ENCODE measurements around the gene AKIRIN2. TPM values are rescaled to one million over a fixed set of nuclear protein-coding genes. Genes with fewer than 3 reads are reported as not detected.

Gene AKIRIN2
- total RNA-seq = 10 to 100 TPM; 23.2 to 39.8 TPM
- 100 to 1,000 TPM in 1 of 2 donors, 10 to 100 TPM in 1; 81.8 to 110 TPM for polyA plus RNA-seq (ENCODE audit: insufficient read length in 2 of 2)
- long read RNA-seq, donor 1, transcript AKIRIN2-201 (5 exons, 1,662 nt) = major isoform, 22 of 22 reads
- long read RNA-seq, donor 1, partial matches to known transcripts = 0 of 22 reads
- long read RNA-seq, donor 1, other reads (novel, unspliced or antisense) = 0 of 22 reads
- long read RNA-seq, donor 2, transcript AKIRIN2-201 (5 exons, 1,662 nt) = major isoform, 18 of 18 reads
- long read RNA-seq, donor 2, partial matches to known transcripts = 0 of 18 reads
- long read RNA-seq, donor 2, other reads (novel, unspliced or antisense) = 0 of 18 reads
- long read RNA-seq, donor 3, transcript AKIRIN2-201 (5 exons, 1,662 nt) = major isoform, 13 of 24 reads
- long read RNA-seq, donor 3, partial matches to known transcripts = 11 of 24 reads
- long read RNA-seq, donor 3, other reads (novel, unspliced or antisense) = 0 of 24 reads
- long read RNA-seq, donor 4, transcript AKIRIN2-201 (5 exons, 1,662 nt) = major isoform, 23 of 23 reads
- long read RNA-seq, donor 4, partial matches to known transcripts = 0 of 23 reads
- long read RNA-seq, donor 4, other reads (novel, unspliced or antisense) = 0 of 23 reads

DNA sequence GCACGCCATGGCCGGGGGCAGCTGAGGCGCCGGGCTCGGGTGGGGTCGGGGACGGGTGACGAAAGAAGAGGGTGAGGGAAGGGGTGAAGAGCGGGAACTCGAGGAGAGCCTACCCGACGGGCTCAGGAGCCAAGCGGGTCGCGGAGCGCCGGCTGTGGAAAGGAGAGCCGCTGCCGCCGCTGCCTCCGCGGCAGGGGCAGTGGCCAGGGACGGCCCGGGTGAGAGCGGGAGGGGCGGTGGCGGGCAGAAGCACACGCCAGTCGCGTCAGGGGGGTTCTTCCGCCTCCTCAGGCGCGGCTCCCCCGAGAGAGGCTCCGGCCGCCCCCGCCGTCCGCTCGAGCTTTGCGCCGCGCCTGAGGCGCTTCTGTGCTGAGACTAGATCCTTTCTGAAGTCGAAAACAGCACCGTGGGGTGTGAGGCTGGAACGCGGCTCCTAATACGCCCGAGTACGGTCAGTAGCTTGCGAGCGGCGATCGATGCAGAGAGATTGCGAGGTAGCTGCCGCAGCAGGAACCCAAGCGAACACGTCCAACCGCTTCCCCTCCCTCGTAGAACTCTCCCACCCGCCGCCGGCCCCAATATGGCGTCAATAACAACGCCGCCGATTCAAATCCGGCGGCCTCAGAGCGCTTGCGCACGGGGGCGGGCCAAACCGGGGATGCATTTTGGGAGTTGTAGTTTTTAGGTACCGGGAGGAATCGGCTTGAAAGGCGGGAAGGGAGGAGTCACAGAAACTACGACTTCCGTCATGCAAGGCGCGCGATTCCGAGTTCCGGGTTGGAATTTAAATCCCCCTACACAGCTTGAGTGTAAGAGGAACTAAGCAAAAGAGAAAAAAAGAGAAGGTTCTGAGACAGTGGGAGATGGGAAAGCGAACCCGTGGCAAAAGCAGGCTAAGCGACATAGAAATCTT is at the start of gene AKIRIN2:
AKIRIN2 (minus strand) TSS at position 558 of the 913 bp plus-strand sequence; CDS start at position 9, 549 bp downstream.
- Histone ChIP-seq H3K36me3 (ENCODE audit: control insufficient read depth, insufficient read depth, low read length) (no peaks in the 10 kb centered on the region), H3K27me3 (ENCODE audit: control insufficient read depth, insufficient read depth, low read length) (no peaks in the 10 kb centered on the region), H3K4me3 (ENCODE audit: low read depth, low read length) (peak within 1 kb of the TSS; percentile 87), H3K9me3 (ENCODE audit: control insufficient read depth, insufficient read depth, low read length) (no peaks in the 10 kb centered on the region), H3K27ac (ENCODE audit: low read depth, low read length) (peak within 1 kb of the TSS; percentile 99), H3K4me1 (ENCODE audit: control insufficient read depth, insufficient read depth, low read length) (peaks cover 7% of the 10 kb centered on the region)
- 0% methylated on average over 74 of the region's 88 CpGs for WGBS (ENCODE audit: insufficient coverage)
- peak; percentile 93 to 100 (median 98) for DNase-seq (ENCODE audit: low read depth in 4 of 6, low spot score in 6 of 6)

DNA sequence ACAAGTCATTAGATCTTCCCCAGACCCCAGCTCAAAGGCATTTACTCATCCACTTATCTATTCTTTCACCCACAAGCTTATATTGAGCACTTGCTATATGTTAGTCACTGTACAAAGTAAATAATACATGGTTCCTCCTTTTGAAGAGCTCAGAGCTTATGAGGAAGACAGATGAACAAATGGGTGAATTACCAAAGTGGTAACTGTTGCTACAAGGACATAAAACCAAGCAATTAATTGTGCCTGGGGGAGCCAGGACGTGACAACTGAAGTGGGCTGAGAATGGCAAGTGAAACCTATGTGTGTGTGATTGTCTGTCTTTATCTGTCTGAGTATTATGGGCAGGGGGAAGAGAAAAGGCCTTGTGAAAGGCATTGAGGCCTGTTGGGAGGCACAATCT is 45.6 kb upstream of the AKIRIN2 start:
- Histone ChIP-seq H3K27me3 (ENCODE audit: control insufficient read depth, insufficient read depth, low read length) (no peaks in the 10 kb centered on the region), H3K4me1 (ENCODE audit: control insufficient read depth, insufficient read depth, low read length) (no peaks in the 10 kb centered on the region), H3K4me3 (ENCODE audit: low read depth, low read length) (no peak overlapping the region), H3K36me3 (ENCODE audit: control insufficient read depth, insufficient read depth, low read length) (no peaks in the 10 kb centered on the region), H3K9me3 (ENCODE audit: control insufficient read depth, insufficient read depth, low read length) (no peaks in the 10 kb centered on the region), H3K27ac (ENCODE audit: low read depth, low read length) (no peak overlapping the region)
- DNase-seq (ENCODE audit: low read depth in 4 of 6, low spot score in 6 of 6) = no peak
- 50% methylated on average over 1 of the region's 1 CpG for WGBS (ENCODE audit: insufficient coverage)

DNA sequence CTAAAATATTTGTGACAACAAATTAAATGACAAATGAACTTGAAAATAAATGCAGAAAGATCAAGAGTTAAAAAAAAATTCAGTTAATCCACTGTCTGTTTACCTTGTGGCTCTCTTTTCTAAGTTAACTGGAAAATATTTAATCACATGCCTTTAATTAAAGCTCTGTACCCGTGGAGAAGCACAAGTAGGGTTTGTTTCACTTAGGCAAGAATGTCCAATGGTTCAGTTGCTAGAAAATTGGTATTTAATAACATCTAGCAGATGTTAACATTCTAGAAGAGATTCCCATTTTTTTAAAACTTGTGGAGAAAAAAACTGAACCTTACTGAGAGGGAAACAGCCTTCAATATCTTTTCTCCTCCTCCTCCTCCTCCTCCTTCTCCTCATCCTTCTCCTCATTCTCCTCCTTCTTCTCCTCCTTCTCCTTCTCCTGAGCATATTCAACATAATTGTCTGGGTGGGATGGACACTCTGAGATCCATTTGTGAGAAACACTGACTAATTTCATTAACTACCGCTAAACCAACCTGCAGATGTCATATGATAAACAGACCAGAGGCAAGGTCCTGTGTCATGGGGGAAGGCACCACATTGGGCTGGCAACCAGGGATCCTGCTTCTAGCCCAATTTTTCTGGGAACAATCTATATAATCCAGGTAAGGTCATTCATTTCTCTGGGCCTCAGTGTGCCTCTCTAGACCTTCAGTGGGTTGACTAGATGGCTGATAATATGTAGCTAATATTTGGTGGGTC is 44.1 kb upstream of the AKIRIN2 start:
- Histone ChIP-seq H3K36me3 (ENCODE audit: control insufficient read depth, insufficient read depth, low read length) (no peaks in the 10 kb centered on the region), H3K27ac (ENCODE audit: low read depth, low read length) (no peak overlapping the region), H3K4me1 (ENCODE audit: control insufficient read depth, insufficient read depth, low read length) (no peaks in the 10 kb centered on the region), H3K4me3 (ENCODE audit: low read depth, low read length) (no peak overlapping the region), H3K27me3 (ENCODE audit: control insufficient read depth, insufficient read depth, low read length) (no peaks in the 10 kb centered on the region), H3K9me3 (ENCODE audit: control insufficient read depth, insufficient read depth, low read length) (no peaks in the 10 kb centered on the region)
- no peak for DNase-seq (ENCODE audit: low read depth in 4 of 6, low spot score in 6 of 6)
- WGBS (ENCODE audit: insufficient coverage) = no CpG with 5 or more reads among the region's 2 CpGs

DNA sequence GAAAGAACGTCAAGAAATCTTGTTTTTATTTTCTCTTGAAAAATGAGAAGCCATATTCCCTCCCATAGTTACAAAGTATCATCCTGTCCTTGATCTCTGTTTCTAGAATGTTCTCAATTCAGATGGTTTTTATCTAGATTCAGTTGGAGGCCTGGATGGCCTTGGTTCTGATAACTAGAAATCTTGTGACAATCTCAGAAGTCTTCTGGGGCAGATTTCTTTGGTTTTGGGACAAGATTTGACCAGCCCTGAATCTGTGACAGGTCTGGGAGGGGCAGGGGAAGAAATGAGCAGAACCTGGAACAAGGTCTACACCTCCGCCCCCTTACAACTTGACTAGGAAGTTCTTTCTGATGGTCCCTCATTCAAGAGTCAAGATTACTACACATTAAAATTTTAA is 41.4 kb upstream of the AKIRIN2 start:
- Histone ChIP-seq H3K4me1 (ENCODE audit: control insufficient read depth, insufficient read depth, low read length) (no peaks in the 10 kb centered on the region), H3K27me3 (ENCODE audit: control insufficient read depth, insufficient read depth, low read length) (no peaks in the 10 kb centered on the region), H3K9me3 (ENCODE audit: control insufficient read depth, insufficient read depth, low read length) (no peaks in the 10 kb centered on the region), H3K4me3 (ENCODE audit: low read depth, low read length) (no peak overlapping the region), H3K27ac (ENCODE audit: low read depth, low read length) (no peak overlapping the region), H3K36me3 (ENCODE audit: control insufficient read depth, insufficient read depth, low read length) (no peaks in the 10 kb centered on the region)
- no CpG with 5 or more reads among the region's 2 CpGs for WGBS (ENCODE audit: insufficient coverage)
- DNase-seq (ENCODE audit: low read depth in 4 of 6, low spot score in 6 of 6) = no peak

DNA sequence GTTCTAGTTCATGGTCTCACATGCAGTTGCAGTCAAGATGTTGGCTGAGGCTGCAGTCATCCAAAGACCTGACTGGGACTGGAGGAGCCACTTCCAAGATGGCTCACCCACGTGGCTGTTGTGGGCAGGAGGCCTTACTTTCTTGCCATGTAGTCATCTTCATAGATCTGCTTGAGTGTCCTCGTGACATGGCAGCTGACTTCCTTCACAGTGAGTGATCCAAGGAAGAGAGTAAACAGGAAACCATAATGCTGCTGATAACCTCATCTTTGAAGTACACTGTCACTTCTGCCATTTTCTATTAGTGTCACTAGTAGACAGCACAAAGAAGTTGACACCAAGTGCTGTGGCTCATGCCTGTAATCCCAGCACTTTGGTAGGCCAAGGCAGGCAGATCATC is 40.1 kb upstream of the AKIRIN2 start:
- H3K27ac ChIP-seq (ENCODE audit: low read depth, low read length) = no peak overlapping the region

DNA sequence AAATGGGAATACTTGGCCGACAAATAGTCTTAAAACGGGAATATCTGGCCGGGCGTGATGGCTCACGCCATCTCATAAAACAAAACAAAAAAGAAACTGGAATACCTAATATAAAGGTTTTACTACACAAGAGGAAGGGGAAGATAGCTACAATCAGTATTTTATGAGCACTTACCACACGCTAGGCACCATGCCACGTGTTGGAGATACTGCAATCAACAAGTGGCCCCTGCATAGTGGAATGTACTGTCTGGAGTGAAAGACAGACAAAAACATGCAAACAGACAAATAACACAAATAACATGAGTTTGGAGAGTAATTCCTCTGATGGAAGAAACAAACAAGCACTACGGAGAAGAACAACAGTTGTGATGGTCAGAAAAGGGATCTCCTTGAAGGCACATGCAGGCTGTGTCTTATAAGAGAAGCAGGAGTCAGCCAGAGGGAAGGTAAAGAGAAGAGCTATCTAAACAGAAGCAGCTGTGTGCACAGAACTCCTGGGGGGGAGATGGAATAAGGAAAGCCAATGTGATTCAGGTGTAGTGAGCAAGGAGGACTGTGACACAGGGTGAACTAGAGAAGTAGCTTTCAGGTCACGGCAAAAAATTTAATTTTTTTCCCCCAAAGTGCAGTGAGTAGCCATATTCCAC is 39.1 kb upstream of the AKIRIN2 start:
- Histone ChIP-seq H3K9me3 (ENCODE audit: control insufficient read depth, insufficient read depth, low read length) (no peaks in the 10 kb centered on the region), H3K4me3 (ENCODE audit: low read depth, low read length) (no peak overlapping the region), H3K27me3 (ENCODE audit: control insufficient read depth, insufficient read depth, low read length) (no peaks in the 10 kb centered on the region), H3K4me1 (ENCODE audit: control insufficient read depth, insufficient read depth, low read length) (no peaks in the 10 kb centered on the region), H3K27ac (ENCODE audit: low read depth, low read length) (no peak overlapping the region), H3K36me3 (ENCODE audit: control insufficient read depth, insufficient read depth, low read length) (no peaks in the 10 kb centered on the region)
- 60% methylated on average over 1 of the region's 9 CpGs for WGBS (ENCODE audit: insufficient coverage)
- DNase-seq (ENCODE audit: low read depth in 4 of 6, low spot score in 6 of 6) = no peak

More for the DNA sequence above, 40.1 kb upstream of the AKIRIN2 start:
- H3K27me3 ChIP-seq (ENCODE audit: control insufficient read depth, insufficient read depth, low read length) = no peaks in the 10 kb centered on the region
- no peak for DNase-seq (ENCODE audit: low read depth in 4 of 6, low spot score in 6 of 6)
- no peaks in the 10 kb centered on the region for H3K9me3 ChIP-seq (ENCODE audit: control insufficient read depth, insufficient read depth, low read length)
- H3K4me1 ChIP-seq (ENCODE audit: control insufficient read depth, insufficient read depth, low read length) = no peaks in the 10 kb centered on the region
- no peaks in the 10 kb centered on the region for H3K36me3 ChIP-seq (ENCODE audit: control insufficient read depth, insufficient read depth, low read length)
- no peak overlapping the region for H3K4me3 ChIP-seq (ENCODE audit: low read depth, low read length)
- WGBS (ENCODE audit: insufficient coverage) = 83% methylated on average over 2 of the region's 2 CpGs

DNA sequence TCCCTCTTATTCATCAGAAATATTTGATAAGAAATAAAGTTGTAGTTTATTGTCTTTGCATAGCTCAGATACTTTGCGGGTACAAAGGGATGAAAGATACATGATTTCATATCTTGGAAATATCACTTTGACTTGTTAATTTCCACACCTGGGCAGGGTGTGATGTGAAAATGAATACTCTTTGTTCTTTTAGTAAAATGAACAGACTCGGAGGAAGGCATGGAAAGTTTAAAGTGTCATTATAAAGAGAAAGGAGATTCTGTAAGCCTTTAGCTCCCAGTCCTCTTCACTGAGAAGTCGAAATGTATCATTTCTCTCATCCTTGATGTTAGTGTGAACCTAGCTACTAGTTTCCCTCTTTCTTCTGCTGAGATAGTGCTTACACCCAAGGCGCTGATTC is 36.7 kb upstream of the AKIRIN2 start:
- Histone ChIP-seq H3K36me3 (ENCODE audit: control insufficient read depth, insufficient read depth, low read length) (no peaks in the 10 kb centered on the region), H3K27me3 (ENCODE audit: control insufficient read depth, insufficient read depth, low read length) (no peaks in the 10 kb centered on the region), H3K27ac (ENCODE audit: low read depth, low read length) (no peak overlapping the region), H3K4me1 (ENCODE audit: control insufficient read depth, insufficient read depth, low read length) (no peaks in the 10 kb centered on the region), H3K4me3 (ENCODE audit: low read depth, low read length) (no peak overlapping the region), H3K9me3 (ENCODE audit: control insufficient read depth, insufficient read depth, low read length) (no peaks in the 10 kb centered on the region)
- no peak for DNase-seq (ENCODE audit: low read depth in 4 of 6, low spot score in 6 of 6)
- 100% methylated on average over 1 of the region's 4 CpGs for WGBS (ENCODE audit: insufficient coverage)

DNA sequence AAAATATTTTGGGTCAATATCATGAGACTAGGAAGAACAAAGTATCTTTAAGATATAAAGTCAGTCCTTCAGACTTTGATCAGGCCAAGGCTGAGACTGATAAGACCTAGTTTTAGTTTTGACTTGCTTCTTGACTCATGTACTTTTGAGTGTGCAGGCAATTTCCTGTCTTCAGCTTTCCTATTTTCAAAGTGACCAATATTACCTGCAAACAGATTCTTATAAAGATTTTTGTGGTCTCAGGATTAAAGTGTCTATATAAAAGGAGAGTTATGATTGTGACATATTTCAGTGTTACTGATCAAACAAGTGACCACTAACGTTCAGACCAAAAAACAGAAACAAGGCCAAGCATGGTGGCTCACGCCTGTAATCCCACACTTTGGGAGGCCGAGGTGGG is 36.0 kb upstream of the AKIRIN2 start:
- Histone ChIP-seq H3K36me3 (ENCODE audit: control insufficient read depth, insufficient read depth, low read length) (no peaks in the 10 kb centered on the region), H3K4me3 (ENCODE audit: low read depth, low read length) (no peak overlapping the region), H3K9me3 (ENCODE audit: control insufficient read depth, insufficient read depth, low read length) (no peaks in the 10 kb centered on the region), H3K4me1 (ENCODE audit: control insufficient read depth, insufficient read depth, low read length) (no peaks in the 10 kb centered on the region), H3K27me3 (ENCODE audit: control insufficient read depth, insufficient read depth, low read length) (no peaks in the 10 kb centered on the region), H3K27ac (ENCODE audit: low read depth, low read length) (no peak overlapping the region)
- no peak for DNase-seq (ENCODE audit: low read depth in 4 of 6, low spot score in 6 of 6)
- 100% methylated on average over 3 of the region's 3 CpGs for WGBS (ENCODE audit: insufficient coverage)
